ENCODE results near the gene PTPRT. TPM values are rescaled to one million over a fixed set of nuclear protein-coding genes. Genes with fewer than 3 reads are reported as not detected.

Gene PTPRT
- total RNA-seq, 4 donors from 2014 or later = under 0.01 to 2.1 TPM; not detected in 2

DNA sequence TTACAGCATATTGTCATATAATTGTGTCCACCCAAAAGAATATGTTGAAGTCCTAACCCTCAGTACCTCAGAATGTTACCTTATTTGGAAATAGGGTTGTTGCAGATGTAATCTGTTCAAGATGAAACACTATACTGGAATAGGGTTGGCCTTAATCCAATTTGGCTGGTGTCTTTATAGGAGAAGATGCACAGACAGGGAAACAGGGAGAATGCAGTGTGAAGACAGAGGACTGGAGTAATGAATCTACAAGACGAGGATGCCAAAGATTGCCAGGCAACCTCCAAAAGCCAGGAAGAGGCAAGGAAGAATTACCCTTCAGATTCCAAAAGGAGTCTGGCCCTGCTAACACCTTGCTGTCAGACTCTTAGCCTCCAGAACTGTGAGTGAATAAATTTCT lies 482.9 kb downstream of the PTPRT start:
- no peak overlapping the region for H3K27ac ChIP-seq

DNA sequence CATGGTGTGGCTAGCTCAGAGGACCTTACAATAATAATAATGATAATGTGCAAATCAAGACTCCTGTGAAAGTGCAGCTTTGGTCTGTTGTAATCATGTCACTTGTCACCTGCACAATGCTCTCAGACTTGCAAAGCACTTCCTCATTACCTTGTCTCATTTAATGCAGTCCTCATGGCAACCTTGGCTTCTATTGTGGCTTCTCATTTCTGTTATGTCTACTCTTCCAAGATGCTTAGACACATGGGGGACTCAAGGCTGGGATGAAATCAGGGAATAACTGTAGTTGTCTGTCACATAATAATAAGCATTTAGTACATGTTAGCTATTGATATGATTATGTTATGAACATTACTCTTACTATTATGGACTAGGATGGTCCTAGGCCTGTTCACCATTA lies 484.2 kb downstream of the PTPRT start:
- H3K27me3 ChIP-seq = no peaks in the 10 kb centered on the region
- no peak overlapping the region for H3K27ac ChIP-seq
- H3K36me3 ChIP-seq = no peaks in the 10 kb centered on the region
- TF ChIP-seq, protein P1, sequence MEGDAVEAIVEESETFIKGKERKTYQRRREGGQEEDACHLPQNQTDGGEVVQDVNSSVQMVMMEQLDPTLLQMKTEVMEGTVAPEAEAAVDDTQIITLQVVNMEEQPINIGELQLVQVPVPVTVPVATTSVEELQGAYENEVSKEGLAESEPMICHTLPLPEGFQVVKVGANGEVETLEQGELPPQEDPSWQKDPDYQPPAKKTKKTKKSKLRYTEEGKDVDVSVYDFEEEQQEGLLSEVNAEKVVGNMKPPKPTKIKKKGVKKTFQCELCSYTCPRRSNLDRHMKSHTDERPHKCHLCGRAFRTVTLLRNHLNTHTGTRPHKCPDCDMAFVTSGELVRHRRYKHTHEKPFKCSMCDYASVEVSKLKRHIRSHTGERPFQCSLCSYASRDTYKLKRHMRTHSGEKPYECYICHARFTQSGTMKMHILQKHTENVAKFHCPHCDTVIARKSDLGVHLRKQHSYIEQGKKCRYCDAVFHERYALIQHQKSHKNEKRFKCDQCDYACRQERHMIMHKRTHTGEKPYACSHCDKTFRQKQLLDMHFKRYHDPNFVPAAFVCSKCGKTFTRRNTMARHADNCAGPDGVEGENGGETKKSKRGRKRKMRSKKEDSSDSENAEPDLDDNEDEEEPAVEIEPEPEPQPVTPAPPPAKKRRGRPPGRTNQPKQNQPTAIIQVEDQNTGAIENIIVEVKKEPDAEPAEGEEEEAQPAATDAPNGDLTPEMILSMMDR (IDR thresholded peaks at IDR 0.05) = no peak
- TF ChIP-seq POLR2A (IDR thresholded peaks at IDR 0.05) = no peak
- no peak overlapping the region for H3K4me3 ChIP-seq
- H3K9me3 ChIP-seq = no peaks in the 10 kb centered on the region
- DNase-seq = no peak
- no peaks in the 10 kb centered on the region for H3K4me1 ChIP-seq
- intact Hi-C loops (cut with DNase I; ENCODE audit: low total_unique reads) = no loop called here

More for the DNA sequence above, 482.9 kb downstream of the PTPRT start:
- intact Hi-C loops (cut with DNase I; ENCODE audit: low total_unique reads) = no loop called here
- H3K4me1 ChIP-seq = no peaks in the 10 kb centered on the region
- H3K27me3 ChIP-seq = no peaks in the 10 kb centered on the region
- H3K36me3 ChIP-seq = no peaks in the 10 kb centered on the region
- H3K9me3 ChIP-seq = no peaks in the 10 kb centered on the region
- TF ChIP-seq, protein P1 (IDR thresholded peaks at IDR 0.05) = no peak
- no peak for TF ChIP-seq POLR2A (IDR thresholded peaks at IDR 0.05)
- H3K4me3 ChIP-seq = no peak overlapping the region
- no peak for DNase-seq

DNA sequence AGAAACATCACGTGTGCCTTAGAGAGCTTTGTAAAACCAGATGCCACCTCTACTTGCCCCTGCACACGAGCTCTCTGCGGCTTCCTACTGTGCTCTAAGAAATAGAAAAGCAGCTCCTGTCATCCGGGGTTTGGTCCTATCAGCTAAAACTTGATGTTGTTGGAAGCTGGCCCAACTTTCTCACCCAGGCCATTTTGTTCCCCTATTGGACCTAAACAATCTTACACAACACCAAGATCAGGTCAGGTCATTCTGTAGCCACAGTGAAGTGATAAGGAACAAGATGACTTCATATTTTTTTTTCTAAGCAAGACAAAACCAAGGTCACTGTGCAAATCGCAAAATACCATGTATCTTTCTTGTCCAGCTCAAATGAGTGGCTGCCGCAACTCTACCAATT lies 486.0 kb downstream of the PTPRT start:
- intact Hi-C loops (cut with DNase I; ENCODE audit: low total_unique reads) = no loop called here
- DNase-seq = no peak
- no peak overlapping the region for H3K4me3 ChIP-seq
- no peaks in the 10 kb centered on the region for H3K4me1 ChIP-seq
- TF ChIP-seq POLR2A (IDR thresholded peaks at IDR 0.05) = no peak
- TF ChIP-seq, protein P1 (IDR thresholded peaks at IDR 0.05) = no peak
- no peaks in the 10 kb centered on the region for H3K36me3 ChIP-seq
- no peaks in the 10 kb centered on the region for H3K27me3 ChIP-seq
- H3K9me3 ChIP-seq = no peaks in the 10 kb centered on the region
- no peak overlapping the region for H3K27ac ChIP-seq

DNA sequence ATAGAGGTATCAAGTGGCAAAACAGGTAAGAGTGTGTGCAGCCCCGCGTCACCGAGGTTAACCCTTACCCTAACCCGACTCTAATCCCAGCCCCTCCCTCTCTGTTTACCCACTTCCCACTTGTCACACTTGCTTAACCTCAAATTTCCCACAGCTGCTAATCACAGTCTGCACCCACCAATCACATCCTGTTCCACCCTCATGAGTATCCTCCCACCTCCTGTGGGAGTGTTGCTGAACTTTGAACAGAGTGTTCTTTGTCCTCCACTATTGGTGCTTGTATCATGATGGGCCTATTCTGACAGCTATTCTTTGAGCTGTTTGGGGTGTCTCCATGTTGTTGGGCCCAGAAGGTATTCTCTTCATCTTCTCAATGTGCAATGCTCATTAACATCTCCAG lies 487.8 kb downstream of the PTPRT start:
- TF ChIP-seq, protein P1 (IDR thresholded peaks at IDR 0.05) = no peak
- TF ChIP-seq POLR2A (IDR thresholded peaks at IDR 0.05) = no peak
- H3K27ac ChIP-seq = no peak overlapping the region
- intact Hi-C loops (cut with DNase I; ENCODE audit: low total_unique reads) = no loop called here
- DNase-seq = no peak
- H3K9me3 ChIP-seq = no peaks in the 10 kb centered on the region
- H3K4me3 ChIP-seq = no peak overlapping the region
- no peaks in the 10 kb centered on the region for H3K4me1 ChIP-seq
- no peaks in the 10 kb centered on the region for H3K36me3 ChIP-seq
- H3K27me3 ChIP-seq = no peaks in the 10 kb centered on the region

DNA sequence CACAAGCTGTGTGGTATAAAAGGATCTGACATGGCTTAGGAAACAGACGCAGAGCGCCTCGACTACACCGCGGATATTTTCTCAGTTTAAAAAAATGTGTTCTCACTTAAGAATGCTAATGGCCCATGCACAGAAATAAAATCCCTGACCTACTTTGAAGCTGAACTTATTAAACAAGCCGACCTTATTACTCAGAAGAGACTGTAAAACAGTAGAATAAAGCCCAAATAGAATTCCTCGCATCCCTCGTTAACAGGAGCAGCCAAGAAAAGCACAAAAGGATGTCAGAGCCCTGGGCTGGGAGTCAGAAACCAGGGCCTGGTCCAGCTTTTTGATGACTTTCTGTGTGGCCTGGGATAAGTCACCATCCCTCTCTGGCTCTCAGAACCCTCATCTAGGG lies 489.3 kb downstream of the PTPRT start:
- H3K27me3 ChIP-seq = no peaks in the 10 kb centered on the region
- DNase-seq = no peak
- intact Hi-C loops (cut with DNase I; ENCODE audit: low total_unique reads) = no loop called here
- H3K9me3 ChIP-seq = no peaks in the 10 kb centered on the region
- H3K4me1 ChIP-seq = no peaks in the 10 kb centered on the region
- no peak overlapping the region for H3K27ac ChIP-seq
- TF ChIP-seq POLR2A (IDR thresholded peaks at IDR 0.05) = no peak
- TF ChIP-seq, protein P1 (IDR thresholded peaks at IDR 0.05) = no peak
- H3K36me3 ChIP-seq = no peaks in the 10 kb centered on the region
- no peak overlapping the region for H3K4me3 ChIP-seq

All from uterus (tissue), 4 donors.